HS-27A (cell line): ENCODE results near the gene ENOX1.

Source experiments
- DNase-seq: peaks from one replicate; pipeline ENCODE4 v3.0.0-alpha.2; 2012; ENCODE audit warnings: low read depth, missing footprints

ENOX1 gene

GRCh38 chr13:43785650-43786471 is 911 bp downstream of the ENOX1 start:
- DNase-seq, result no peak

- no peak for DNase-seq
Measured at GRCh38 chr13:43785261-43785649, 1.5 kb downstream of the ENOX1 start.

GRCh38 chr13:43784496-43784895 is 2.3 kb downstream of the ENOX1 start:
- no peak for DNase-seq

- no peak for DNase-seq
Measured at GRCh38 chr13:43783820-43784219, 3.0 kb downstream of the ENOX1 start.

GRCh38 chr13:43782686-43783085 is 4.1 kb downstream of the ENOX1 start:
- no peak for DNase-seq

- no peak for DNase-seq
Measured at GRCh38 chr13:43780666-43781065, 6.1 kb downstream of the ENOX1 start.

- no peak for DNase-seq
Measured at GRCh38 chr13:43776501-43777079, 10.2 kb downstream of the ENOX1 start.

GRCh38 chr13:43776006-43776405 is 10.8 kb downstream of the ENOX1 start:
- DNase-seq, result no peak

GRCh38 chr13:43773602-43774001 is 13.2 kb downstream of the ENOX1 start:
- DNase-seq, result no peak

- DNase-seq, result no peak
Measured at GRCh38 chr13:43770871-43771270, 15.9 kb downstream of the ENOX1 start.

GRCh38 chr13:43769529-43769928 is 17.2 kb downstream of the ENOX1 start:
- DNase-seq, result no peak

GRCh38 chr13:43767341-43767931 is 19.3 kb downstream of the ENOX1 start:
- DNase-seq, result no peak

GRCh38 chr13:43766725-43767124 is 20.0 kb downstream of the ENOX1 start:
- no peak for DNase-seq

- DNase-seq, result no peak
Measured at GRCh38 chr13:43764349-43764748, 22.4 kb downstream of the ENOX1 start.

- DNase-seq, result no peak
Measured at GRCh38 chr13:43763143-43763759, 23.5 kb downstream of the ENOX1 start.

- DNase-seq, result no peak
Measured at GRCh38 chr13:43761616-43762315, 25.0 kb downstream of the ENOX1 start.

GRCh38 chr13:43760257-43760656 is 26.5 kb downstream of the ENOX1 start:
- DNase-seq, result no peak

- no peak for DNase-seq
Measured at GRCh38 chr13:43758834-43759233, 27.9 kb downstream of the ENOX1 start.

- DNase-seq, result no peak
Measured at GRCh38 chr13:43757266-43757665, 29.5 kb downstream of the ENOX1 start.

GRCh38 chr13:43755844-43756243 is 30.9 kb downstream of the ENOX1 start:
- no peak for DNase-seq

- no peak for DNase-seq
Measured at GRCh38 chr13:43751624-43752023, 35.1 kb downstream of the ENOX1 start.

GRCh38 chr13:43749503-43749902 is 37.3 kb downstream of the ENOX1 start:
- DNase-seq, result no peak
